GM19328 (cell line): ENCODE data around the gene SCRG1.

Experiments
- ATAC-seq: cut with Tn5 transposase; IDR thresholded peaks from one replicate; pipeline ENCODE4 v1.9.1; 2021; ENCODE audit warnings: mild to moderate bottlenecking, moderate library complexity; ENCODE audit not compliant: unreplicated experiment

Gene SCRG1

DNA sequence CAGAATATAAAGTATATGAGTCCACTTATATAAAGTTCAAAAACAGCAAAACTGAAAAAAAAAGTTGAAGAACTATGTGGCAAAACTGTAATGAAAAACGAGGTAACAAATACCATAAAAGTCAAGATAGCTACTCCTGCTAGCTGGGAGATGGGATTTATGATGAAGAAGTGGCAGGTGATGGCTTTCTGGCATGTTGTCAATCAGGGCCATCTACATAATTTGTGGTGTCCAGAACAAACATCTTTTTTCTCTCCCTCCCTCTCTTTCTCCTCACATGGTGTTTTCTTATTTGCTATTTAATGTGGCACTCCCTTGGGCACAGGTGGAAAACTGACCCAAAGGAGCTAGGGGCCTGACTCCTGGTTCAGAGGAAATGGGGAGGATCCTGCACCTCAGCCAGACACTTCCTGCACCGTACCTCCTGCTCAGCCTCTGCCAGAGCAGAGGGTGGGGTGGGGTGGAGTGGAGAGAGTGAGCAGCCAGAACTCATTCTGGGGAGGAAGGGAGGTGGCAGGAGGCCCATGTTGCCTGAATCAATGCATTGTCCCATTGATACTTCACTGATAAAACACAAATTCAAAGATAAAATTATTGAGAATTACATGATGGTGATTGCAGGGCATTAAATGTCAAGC lies 33.4 kb downstream of the SCRG1 start:
- ATAC-seq = no peak

DNA sequence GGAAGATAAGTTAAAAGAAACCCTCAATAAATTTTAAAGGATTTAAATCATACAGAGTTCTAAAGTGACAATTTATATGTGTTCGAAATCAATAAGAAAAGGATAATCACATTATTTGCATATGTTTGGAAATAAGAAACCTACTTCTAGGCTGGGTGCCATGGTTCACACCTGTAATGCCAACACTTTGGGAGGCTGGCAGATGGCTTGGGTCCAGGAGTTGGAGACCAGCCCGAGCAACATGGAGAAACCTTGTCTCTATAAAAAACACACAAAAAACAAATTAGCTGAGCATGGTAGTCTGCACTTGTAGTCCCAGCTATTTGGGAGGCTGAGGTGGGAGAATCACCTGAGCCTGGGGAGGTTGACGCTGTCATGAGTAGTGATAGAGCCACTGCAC lies 36.2 kb downstream of the SCRG1 start:
- ATAC-seq = no peak

DNA sequence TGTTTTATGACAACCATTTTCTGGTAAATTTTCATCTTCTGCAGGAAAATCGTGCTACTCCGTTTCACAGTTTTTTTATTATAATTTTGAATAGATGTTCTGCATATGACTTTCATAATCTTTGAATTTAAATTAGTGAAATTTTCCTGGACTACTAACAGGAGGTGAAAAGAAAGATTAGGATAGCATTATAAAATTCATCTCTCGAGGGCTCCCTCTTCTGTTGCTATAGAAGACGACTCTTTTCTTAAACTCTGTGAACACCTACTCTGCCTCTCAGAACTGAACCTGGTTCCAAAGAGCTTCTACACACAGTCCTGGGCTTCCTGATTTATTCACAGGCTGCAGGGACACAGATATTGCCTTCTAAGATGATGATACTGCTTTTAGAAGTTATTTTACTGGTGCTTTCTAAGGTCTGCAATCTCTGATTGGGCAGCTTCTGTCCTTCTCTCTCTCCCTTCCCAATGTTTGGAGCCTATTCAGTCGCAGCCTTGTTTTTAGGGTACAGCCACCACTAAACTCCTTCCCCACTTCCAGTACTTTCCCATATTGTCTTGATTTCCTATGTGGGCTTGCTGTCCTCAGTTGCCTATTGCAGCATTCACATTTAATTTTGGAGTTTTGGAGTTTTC lies 38.2 kb downstream of the SCRG1 start:
- ATAC-seq = no peak

DNA sequence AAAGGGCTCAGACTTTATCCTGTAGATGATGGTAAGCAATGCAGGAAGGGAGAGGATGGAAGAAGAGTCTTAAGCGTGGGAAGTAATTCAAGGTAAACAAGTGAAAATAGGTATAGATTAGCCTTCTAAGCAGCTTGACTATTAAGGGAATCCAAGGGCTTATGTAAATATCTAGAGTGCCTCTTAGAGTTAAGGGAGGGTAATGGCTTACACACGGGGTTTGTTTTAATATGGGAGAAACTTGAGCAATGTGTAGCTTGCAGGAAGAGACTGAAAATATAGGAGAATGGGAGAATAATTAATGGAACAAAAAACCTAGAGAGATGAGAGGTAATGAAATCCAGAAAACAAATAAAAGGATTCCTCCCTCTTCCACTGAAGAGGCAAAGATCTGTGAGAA lies 41.0 kb downstream of the SCRG1 start:
- no peak for ATAC-seq

DNA sequence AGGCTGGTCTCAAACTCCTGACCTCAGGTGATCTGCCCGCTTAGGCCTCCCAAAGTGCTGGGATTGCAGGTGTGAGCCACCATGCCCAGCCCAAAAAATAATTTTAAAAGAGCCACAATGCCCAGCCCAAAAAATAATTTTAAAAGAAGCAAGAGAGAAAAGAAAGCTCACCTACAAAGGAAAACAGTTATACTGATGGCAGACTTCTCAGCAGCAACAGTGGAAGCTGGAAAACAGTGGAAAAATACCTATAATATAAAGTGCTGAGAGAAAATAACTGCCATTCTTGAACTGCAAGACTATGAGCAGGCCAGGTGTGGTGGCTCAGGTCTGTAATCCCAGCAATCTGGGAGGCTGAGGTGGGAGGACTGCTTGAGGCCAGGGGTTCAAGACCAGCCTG lies 51.4 kb downstream of the SCRG1 start:
- ATAC-seq = no peak

DNA sequence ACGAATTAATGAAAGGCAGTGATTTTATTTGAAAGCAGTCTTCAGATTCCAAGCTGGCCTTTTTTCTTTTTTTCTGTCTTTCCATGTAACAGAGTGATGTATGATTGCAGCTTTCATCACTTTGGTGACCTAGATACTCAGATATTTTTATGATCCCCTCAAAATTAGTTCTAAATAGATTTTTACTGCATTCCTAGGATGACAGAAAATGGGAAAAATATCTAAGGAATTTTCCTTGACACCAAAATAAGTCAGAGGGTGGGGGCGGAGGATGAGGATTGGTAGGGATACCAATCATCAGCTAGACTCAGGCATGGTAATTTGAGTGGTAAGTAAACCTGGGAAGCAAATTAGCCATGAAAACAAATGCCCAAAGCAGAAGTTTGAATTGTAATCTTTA lies 52.8 kb downstream of the SCRG1 start:
- ATAC-seq = no peak

DNA sequence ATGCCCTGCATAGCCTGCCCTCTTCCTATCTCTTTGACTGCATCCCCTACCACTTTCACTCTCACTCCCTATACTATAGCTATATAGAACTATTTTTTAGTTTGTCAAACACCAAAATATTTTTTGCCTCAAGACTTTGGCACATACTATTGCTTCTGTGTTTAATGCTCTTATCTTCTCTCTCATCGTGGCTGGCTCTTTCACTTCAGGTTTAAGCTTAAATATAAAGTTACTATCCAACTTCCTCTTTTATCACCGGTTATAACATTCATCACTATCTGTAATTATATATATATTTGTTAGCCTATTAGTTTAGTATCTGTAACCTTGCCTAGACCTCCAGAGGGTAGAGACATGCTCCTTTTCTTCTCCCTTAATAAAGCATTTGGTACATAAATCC lies 53.3 kb downstream of the SCRG1 start:
- no peak for ATAC-seq

DNA sequence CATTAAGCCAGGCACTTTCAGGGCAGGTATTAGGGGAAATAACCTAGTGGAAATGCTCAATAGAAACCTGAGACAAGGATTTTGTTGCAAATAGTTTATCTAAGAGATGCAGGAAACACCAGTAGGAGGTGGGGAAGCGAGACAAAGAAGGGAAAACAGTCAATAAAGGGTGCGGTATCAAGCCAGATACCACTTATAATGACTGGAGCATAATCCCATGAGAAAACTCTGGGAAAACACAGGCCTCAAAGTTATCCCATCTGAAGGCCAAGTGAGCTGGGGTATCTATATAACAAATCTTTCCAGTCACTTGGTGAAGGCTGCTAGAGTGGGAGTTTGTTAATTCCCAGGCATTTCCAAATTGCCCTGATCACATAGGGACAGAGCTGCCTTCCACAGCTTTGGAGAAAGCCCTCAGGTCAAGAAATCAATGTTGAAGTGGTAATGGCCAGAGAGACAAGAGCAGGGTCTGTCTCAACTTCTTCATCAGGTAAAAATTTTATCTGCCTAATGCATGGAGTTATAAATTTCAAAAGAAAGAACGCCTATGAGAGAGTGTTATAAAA lies 55.0 kb downstream of the SCRG1 start:
- ATAC-seq = no peak

DNA sequence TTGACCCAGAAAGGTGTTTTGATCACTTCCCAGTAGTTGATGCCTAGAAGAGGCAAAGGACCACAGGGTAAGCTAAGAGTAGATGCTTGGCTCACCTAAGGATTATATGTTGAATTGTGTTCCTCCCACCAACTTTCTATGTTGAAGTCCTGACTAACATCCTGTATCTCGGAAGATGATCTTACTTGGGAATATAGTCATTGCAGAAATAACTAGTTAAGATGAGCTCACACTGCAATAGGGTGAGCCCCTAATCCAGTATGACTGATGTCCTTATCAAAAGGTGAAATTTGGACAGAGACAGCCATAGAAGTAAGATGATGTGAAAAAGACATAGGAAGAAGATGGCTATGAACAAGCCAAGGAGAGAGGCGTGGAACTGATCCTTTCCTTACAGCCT lies 61.5 kb downstream of the SCRG1 start:
- no peak for ATAC-seq

DNA sequence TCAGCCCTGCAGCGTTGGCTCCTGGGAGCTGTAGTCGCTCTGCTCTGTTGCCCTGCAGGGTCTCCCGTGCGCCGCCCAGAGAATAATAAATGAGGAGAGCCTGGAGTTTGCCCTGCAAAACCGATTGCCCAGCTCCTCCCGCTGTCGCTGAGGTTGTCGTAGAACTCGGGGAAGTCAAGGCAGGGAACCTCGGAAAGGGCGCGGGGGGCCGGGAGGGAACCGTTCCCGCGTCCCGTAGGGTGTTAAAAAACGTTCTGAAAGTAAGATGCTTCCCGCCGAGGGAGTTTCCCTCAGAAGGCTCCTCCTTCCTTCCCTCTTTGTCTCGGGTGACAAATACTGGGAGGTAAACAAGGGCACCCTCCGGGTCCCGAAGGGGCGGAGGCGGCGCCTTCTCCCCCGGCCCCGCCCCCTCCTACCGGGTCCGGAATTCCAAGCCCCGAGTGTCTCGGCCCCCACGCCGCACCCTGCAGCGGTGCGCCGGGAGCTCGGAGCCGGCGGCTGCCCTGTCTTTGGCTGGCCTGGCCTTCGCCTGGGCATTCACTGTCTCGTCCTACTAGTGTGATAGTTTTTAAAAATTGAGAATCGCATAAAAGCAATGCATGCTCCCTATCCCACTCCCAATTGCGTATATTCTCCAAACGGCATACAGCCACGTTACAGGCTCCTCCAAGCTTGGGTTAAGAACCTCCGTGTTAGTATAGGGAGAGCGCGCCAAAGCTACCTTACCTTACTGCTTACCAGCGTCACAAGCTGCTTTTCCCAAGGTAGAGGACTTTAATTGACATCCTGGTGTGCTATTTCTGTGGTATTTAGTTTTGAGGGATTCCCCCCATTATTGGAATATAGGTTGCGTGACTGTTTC lies 63.8 kb downstream of the SCRG1 start:
- ATAC-seq = peak; percentile 27
